ENCODE data around the gene PREX1.

The PREX1 gene

DNA sequence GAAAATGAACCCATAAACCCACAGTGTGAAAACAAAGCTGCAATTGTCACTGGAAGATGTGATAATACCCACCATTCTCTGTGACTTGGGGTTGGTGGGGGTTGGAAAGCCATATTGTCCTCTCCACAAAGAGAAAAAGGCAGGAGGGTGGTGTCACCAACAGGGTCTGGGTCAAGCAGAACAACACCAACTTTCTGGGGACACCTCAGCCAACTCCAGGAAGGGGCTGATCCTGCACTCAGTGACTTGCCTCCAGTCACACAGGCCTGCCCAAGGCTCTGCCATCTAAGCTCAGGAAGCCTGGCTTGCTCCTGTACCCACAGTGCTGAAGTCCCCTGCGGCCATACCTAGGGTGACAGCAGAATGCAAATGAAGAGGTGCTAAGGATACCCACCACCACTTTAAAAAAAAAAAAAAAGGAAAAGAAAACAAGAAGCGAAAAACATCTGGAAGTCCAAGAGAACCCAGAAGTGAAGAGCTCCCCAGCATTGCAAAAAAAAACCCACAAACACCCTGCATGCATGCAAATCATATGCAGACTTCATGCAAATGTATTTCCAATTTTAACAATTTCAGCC, 110.6 kb downstream of the PREX1 start:
- DNase-seq (ENCODE audit: low spot score): no peak

DNA sequence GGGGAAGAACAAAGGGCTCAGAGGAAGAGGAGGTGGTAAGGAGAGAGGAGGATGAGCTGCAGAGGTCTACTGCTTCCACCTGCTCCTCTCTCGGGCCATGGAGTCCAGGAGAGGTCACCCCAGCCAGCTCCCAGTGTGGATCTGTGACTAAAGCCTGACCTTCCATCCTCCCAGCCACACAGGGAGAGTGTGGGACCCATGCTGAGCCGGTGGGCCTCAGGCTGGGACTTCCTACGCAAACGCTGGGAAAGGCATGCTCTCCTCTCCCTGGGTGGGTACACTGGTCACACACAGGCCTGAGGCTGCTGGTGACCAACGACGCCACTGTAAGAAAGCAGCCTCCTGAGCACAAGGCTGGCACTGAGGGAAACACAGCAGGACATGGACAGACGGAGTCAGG, 111.3 kb downstream of the PREX1 start:
- no peak for DNase-seq (ENCODE audit: low spot score)

DNA sequence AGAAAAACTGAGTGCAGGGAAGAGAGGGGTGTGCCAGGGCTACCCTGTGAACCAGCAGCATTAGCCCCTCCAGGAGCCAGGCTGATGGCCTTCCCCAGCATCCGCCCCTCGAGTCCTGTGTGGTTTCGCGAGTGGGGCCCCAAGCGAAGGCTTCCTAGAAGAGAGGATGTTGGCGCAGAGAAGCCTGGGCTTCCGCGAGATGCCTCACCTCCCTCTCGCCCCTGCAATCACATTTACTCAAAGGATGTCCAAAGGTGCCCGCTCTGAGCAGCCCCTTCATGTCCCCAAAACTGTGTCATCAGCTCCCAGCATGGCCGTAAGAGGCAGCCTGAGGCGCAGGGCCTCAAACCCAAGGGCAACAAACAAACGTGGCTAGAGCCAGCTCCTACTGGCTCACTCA, 111.7 kb downstream of the PREX1 start:
- DNase-seq (ENCODE audit: low spot score): no peak

DNA sequence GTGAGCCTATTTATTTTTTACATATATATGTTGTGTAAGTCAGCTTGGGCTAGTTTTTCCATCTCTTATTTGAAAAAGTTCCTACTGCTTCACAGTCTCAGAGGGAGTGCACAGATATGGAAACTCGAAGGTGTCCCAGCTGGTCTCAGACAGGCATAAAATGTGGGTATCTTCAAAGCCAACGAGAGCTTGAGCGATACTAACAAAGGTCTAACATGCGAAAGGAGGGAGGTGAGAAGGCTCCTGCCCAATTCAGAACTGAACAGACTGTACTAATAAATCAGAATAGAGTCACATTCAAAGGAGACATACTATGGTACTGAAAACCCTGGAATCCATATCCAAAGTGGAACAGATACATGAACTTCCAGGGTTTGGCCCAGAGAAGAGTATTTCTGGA, 113.0 kb downstream of the PREX1 start:
- DNase-seq (ENCODE audit: low spot score): no peak

DNA sequence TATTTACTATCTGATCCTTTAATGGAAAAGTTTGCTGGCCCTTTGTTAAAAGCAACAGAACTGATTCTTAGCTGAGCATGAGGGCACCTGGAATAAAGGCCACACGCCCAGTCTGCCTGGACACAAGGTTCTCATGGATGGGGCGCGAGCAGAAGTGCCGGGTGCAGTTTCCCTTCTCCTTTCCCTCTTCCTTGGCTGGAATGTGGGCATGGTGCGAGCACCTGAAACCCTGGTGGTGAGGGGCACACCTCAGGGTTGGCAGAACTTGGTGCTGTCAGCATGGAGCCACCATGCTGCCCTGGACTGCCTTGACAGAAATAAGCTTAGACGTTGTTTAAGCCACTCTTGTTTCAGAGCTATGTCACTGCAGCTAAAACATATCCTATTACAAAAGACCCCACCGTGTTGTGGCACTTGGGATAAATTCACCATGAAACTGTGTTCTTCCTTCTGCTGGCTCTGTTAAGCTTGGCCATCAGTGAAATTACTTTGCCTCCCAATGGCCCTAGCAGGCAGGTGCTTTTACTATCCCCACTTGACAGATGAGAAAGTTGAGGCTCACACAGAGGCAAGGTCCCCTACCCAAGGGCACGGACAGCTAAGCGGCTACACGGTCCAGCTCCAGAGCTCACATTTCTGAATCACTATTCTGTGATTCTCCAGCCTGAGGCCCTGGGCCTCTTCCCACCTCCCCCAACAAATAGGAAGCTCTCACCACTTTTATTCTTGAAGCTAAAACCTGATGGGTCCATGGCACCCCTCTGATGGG, 115.9 kb downstream of the PREX1 start:
- no peak for DNase-seq (ENCODE audit: low spot score)

DNA sequence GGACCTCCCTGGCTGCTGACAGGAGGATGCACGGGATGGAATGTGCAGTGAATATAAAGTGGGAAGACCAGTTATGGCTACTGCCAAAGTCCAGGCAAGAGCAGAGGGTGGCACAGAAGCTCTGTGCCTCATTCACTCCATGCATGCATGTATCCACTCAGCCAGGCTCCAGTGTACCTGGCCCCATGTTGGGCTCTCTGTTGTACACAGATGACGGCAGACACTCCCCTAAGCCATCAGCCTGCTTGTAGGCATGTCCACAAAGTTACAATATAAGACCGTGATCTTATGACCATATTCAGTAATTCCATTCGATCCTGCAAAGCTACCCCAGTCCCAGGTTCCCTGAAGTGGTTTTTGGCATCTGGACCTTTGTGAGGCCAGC, 116.8 kb downstream of the PREX1 start:
- no peak for DNase-seq (ENCODE audit: low spot score)

DNA sequence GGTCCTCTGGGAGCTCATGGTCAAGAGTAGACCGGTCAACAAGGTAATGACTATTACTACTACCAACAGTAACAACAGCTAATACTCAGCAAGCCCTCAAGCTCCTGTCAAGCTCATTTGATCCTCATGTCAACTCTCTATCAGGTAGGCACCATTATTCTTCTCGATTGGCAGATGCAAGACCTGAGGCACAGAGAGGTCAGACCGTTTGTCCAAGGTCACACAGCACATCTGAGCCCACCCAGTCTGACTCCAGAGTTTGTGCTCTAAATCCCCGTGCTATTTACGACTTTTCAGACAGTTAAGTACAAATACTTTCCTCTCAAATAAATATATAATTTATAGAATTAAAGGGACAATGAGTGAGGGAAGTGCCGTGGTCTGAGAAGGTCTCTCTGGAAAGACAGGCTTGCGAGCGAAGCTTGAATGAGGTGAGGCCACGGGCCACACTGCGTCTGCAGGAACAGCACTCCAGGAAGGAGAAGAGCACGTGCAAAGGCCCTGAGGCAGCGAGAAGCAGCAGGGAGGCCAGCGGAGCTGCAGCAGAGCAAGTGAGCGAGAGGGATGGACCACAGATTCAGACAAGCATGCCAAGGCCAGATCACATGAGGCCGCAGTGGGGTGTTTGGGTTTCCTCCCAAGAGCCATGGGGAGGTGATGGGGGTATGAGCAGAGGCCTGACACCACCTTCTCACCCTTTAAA, 117.3 kb downstream of the PREX1 start:
- DNase-seq (ENCODE audit: low spot score): no peak

DNA sequence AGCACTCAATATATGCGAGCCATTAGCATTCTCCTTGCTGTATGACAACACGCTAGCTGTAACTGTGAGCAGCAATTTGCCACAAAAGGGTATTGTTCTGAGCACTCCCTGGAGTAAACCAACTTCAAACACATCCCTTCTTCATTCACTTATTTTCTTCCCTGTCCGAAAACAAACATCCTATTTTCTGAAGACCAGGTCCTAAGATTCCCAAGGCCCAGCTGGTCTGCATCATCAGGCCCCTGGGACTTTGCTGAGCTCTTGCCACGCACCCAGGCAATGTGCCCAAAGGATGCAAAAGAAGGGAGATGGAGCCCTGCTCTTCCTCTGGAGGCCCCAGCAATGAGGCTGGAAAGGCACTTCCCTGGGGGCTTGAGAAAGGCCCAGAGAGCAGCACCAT, 118.1 kb downstream of the PREX1 start:
- no peak for DNase-seq (ENCODE audit: low spot score)

DNA sequence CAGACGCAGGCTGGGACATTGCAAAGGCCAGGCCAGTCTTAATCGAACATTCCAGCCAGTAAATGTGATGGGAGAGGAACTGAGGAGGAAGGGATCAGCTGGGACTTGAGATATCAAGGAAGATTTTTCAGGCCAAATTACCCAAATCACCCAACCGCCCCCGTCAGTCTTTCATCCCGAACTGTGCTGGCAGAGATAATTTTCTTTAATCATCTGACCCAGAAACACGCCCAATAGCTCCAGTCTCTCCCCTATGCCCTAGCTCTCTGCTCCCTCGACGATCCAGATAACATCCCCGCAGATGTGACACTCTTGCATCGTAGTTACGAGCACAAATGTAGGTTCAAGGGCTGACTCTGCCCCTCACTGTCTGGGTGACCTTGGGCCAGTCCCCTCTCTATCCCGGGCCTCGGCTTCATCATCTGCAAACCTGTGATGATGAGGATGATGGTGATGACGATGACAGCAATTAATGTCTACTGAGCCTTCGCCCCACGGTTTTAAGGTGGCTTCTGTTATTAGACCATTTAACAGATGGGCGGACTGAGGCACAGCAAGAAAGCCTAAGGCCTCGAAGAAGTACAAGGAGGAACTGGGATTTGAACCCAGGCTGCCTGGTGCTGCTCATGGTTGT, 118.6 kb downstream of the PREX1 start:
- no peak for DNase-seq (ENCODE audit: low spot score)

DNA sequence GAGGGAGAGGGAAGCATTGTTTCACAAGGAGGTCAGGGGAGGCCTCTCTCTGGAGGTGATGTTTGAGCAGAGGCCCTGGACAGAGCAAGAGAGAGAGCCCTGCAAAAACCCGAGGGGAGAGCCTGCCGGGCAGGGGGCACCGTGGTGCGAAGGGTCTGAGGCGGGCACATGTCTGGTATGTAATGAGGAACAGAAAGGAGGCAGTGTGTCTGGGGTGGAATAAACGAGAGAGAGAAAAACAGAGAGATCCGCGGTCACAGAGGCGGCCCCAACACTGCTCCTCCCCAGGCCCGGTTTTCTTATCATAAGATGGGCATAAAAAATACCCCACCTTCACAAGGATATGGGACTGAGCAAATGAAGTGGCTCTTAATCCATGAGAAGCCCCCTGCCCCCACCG, 119.2 kb downstream of the PREX1 start:
- no peak for DNase-seq (ENCODE audit: low spot score)

DNA sequence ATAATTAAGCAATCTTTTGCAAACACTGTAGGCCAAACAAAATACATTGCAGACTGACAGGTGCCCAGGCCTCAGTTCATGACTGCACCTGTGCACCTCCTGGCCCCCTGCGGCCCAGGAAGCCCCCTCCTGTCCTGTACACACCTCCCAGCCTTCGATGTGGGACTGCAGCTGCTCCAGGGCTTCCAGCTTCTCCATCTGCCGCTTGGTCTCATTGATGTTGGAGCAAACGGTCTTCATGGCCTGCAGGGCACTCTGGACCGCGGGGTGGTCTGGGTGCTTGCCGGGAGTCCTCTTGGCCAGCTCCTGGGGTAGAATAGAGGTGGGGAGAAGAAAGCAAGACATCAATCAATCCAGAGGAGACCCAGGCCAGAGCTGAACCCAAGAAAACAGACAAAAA, 119.7 kb downstream of the PREX1 start:
- no peak for DNase-seq (ENCODE audit: low spot score)

DNA sequence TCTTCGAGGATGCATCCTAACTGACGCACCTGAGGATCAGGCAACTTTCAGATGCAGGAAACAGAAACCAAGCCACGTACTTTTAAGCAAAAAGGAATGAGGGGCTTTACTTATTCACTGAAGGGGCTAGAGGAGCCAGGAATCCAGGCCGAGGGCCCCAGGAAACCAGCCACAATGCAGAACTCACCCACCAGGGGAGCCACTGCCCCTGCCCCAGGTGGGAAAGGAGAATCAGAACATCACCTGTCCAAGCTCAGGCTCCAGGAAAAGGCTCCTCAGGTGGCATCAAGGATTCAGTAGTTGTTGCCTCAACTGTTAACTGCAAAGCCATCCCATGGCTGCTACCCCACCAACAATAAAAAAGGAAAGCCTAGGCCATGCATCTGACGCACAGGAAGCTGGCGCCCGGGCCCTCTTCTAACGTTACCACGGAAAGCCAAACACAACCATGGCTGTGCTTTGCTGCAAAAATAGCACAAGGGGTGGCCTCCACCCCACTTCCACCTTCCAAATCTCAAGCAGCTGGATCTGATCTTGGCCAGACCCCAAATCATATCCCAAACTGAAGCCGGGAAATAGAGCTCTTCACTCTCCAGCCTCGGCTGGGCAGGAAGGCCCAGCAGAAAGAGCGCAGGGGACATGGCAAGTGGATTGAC, 121.0 kb downstream of the PREX1 start:
- DNase-seq (ENCODE audit: low spot score): no peak

DNA sequence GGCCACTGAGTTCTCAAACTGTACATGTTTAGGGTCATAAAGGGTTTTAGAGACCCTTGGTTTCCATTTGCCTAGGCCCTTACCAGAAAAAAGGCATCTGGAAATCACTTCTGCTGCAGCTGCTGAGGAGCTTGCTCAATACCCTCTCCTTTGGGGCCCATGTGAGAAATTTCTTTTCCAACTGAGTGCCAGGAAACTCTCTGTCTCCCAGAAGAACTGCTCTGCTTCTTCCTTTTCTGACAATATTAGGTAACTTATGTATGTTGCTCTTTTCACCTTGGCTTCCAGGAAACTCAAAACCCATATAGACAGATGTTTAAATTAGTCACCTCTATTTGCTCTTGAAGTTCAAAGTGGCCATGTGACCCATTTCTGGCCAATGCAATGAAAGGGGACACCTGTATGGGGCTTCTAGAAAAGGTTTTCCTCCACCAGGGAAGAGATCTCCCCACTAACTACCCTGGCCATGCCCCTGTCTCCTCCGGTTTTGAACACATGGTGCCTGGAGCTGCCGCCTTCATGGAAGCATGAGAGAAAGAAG, 121.6 kb downstream of the PREX1 start:
- DNase-seq (ENCODE audit: low spot score): no peak

DNA sequence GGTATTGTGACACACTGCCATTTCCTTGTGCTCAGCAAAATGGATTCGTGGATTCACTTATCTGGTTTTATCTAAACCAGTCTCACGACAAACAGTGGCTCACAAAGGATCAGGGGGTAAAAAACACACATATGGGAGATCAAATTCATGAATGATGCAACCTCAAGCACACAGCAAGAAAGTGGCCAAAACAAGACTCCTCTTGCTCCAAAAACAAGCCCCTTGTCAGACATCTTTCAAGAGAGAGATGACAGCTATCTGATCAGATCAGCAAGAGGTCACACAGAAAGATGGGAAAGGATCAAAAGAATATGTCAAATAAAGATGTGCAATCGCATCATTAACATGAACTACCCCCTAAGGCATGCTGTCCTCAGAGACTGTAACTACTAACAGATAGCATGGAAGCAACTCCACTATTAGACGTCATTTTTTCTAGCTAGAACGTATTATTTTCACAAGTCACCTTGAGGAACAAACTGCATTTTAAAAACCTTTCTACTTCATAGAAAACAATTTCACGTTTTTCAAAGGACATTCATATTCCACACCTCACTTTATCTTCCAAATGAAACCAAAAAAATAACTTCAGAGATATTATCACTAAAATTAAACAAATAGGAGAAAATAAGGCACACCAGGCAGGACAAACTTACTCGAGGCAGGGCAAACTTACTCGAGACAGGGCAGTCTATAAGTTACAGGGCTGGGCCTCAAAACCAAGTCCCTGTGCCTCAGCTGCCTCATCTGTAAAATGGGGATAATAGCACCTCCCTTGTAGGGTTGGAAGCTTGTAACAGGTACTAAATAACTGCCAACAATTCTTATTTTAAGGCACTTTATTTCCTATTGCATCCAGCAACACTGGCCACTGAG, 122.3 kb downstream of the PREX1 start:
- DNase-seq (ENCODE audit: low spot score): no peak

DNA sequence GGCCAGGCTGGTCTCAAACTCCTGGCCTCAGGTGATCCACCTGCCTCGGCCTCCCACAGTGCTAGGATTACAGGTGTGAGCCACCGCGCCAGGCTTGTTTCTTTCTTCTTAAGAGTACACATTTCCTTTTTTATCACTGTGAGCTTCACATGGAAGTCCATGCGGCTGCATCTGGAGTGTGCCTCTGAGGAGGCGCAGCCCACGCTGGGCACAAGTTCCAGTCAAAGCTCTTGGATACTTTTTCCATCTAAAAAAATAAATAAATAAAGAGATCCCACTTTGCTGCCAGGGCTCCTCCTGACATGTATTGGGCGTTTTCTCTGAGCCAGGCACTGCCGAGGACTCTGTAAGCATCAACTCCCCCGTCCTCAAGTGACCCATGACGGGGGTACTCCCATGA, 123.0 kb downstream of the PREX1 start:
- DNase-seq (ENCODE audit: low spot score): no peak

DNA sequence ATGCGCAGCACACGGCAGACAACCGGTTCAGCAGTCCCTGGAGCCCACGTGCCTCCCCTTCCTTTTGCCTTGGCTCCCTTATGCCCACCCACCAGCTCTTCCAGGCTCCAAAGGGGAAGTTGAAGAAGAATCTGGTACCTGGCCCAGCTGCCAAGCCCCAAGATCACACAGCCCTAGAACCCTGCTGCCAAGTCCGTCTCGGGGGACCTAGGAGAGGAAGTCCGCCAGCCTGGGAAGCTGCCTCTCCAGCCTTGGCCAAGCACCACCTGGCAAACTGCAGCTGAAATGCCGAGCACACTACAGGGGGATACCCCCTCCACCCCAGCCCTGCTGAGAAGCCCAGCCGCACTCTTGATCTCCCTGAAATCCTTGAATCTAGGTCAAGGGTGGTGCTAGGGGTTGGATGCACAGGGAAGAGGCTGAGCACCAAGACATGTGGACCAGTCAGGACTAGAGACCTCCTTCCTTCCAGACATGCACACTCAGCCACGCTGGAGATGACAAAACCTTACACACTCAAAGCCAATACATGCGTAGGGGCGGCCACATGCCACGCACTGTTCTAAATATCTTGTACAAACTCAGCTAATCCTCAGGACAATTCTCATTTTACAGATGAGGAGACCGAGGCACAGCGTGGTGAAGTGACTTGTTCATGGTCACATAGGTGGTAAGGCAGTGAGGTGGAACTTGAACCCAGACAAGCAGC, 124.1 kb downstream of the PREX1 start:
- no peak for DNase-seq (ENCODE audit: low spot score)

DNA sequence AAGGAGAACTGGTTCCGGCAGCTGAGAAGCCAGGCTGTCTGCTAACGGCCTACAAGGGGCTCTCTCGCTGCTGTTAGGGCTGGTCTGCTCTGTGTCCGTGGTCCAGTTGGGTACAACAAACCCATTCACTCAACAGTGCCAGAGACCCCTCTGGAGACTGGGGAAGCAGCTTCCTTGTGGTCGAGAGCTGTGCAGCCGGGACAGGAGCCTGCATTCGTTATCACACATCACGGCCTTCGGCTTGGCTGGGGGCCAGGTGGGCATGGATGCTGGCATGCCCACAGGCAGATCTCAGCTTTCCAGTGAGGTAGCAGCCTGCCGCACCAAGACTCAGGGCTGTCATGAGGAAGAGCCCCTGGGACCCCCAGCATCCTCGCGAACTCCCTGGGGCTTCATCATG, 124.7 kb downstream of the PREX1 start:
- DNase-seq (ENCODE audit: low spot score): no peak

DNA sequence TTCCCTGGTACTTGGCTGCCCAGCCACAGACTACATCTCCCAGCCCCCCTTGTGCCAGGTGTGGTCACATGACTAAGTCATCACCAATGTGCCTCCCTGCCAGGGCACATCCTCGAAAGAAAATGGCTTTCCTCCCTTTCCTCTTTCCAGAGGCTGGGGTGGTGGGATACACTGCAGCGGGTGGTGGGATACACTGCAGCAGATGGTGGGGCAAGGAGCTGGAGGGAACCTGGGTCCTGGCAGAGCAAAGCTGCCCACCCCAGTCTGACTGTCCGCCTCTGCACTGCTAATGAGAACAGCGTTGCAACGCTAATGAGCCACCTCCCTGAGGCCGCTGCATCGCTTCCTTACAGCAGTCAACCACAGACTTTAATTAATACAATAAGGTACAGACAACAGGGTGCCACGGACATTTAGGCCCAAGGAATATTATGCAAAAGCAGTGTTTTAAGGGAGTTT, 125.3 kb downstream of the PREX1 start:
- DNase-seq (ENCODE audit: low spot score): no peak

DNA sequence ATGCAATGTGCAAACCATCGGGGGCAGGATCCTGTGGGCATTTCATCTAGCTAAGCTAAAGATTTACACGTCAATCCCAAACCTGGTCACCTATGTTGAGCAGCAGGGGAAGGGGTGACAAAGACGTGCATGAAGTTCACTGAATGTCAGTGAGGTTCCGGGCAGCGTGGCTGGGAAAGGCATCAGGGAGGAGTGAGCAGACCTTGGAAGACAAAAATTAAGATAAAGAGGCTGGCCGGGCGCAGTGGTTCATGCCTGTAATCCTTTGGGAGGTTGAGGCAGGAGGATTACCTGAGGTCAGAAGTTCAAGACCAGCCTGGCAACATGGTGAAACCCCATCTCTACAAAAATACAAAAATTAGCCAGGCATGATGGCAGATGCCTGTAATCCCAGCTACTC, 126.1 kb downstream of the PREX1 start:
- no peak for DNase-seq (ENCODE audit: low spot score)

DNA sequence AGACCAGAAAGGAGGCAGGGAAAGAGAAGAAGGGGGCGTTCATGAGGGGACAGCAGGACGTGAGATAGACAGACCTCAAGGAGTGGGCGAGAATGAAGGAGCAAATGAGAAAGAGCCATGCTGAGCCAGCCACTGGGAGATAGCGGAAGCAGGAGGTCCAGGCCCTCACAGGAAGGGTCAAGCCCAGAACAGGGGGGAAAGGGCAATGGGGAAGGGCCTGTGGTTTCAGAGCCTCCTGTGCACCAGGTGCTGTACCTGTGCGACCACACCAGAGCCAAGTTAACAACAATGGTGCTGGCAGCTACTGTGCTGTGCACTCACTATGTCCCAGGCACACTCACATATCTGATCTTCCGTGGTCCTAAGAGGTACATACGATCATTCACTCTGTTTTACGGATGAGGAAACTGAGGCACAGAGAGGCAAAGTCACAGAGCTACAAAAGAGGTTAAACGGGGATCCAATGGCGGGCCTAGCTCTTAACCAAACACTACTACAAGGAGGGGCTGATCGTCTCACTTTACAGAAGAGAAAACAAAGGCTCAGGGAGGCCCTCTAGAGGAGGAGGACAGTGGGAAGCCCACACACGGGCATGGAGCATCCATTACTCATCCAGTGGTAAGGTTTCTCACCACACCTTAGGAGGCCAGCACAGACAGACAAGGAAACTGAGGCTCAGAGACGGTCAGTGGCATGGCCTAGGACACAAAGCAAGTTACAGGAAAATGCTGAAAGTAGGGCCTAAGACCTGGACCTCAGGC, 129.1 kb downstream of the PREX1 start:
- DNase-seq (ENCODE audit: low spot score): no peak
